H1 (cell line): ENCODE data around the gene NTN4. TPM values are rescaled to one million over a fixed set of nuclear protein-coding genes. Genes with fewer than 3 reads are reported as not detected.

Experiments used
- CEBPB ChIP-seq: IDR thresholded peaks from 2 replicates; pipeline ENCODE4 v1.6.1; 2012; ENCODE audit warnings: low read depth, low read length
- SIN3A ChIP-seq, 2 experiments: IDR thresholded peaks in 1 of 2; conservative IDR thresholded peaks in 1 of 2; 2 replicates each; pipeline ENCODE4 v1.6.1; 2011 to 2012; ENCODE audit warnings: low read length in 2 of 2, improper control_type of control experiment in 1 of 2, low read depth in 1 of 2, mild to moderate bottlenecking in 1 of 2
- polyA plus RNA-seq, 7 experiments: library from polyadenylated mRNA; depleted of rRNA in 3 of 7; stranded (reverse) in 5 of 7; unstranded in 2 of 7; fragments of >200 nt in 5 of 7; fragments of 200-250 nt in 2 of 7; gene quantifications; 1 replicate in 5 of 7; 2 replicates in 1 of 7; 4 replicates in 1 of 7; pipeline versions ENCODE4 v1.2.1 to v1.2.3, GENCODE V29; 2011 to 2013; ENCODE audit warnings: missing spikeins in 2 of 7, mixed read lengths in 2 of 7
- total RNA-seq: library from RNA; stranded (reverse); fragmentation: NEBNext Ultra II Directional; extraction: Animal tissue kit (Norgen Biotek cat#: 25700); gene quantifications from 2 replicates; pipeline ENCODE4 v1.2.1, GENCODE V29; 2021

Gene NTN4
- total and polyA plus RNA-seq, 2 of the 8 experiments (the other 6 are each of a cell fraction or from before 2014, with no cell fraction given) = 0.74 to 1.3 TPM

DNA sequence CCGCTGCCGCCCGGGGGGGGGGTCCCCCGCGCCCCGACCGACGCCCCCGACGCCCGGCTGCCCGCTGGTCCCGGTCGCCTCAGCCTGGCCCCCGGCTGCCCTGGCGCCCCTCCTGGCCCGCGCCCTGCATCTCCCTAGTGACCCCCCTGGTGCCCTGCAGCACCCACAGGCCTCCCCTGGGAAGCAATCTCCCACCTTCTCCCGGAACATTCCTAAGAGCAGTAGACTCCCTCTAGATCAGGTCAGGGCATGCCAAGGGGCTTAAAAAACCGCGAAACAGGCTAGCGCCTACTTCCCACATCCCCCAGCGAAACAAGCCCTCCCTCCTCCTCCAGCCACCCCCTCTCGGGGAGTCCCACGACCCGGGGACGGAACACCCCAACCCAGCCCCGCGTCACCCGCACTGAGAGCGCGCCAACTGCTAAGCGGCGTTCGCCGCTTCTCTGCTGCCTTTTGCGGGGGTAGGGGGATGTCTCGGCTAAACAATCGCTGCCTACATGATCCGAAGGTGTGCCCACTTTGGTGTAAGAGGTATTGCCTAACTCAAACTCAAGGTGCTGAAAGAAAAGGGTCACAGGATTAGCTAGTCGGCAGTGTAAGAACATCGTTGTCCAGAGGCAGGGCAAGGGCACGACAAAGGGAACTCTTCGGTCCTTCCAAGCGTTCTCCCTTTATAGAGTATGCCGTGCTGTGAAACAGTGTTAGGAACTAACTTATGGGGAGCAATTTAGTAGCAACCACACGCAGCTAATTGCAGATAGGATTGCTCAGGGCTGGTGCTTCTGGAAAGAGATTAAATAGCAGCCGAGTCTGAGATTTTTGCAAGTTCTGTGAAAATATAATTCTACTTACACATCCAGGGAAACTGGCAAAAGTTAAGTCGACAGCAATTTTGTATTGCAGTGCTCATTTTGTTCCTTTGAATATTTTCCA, 619 bp upstream of the NTN4 start (continued):
- TF ChIP-seq SIN3A (conservative IDR thresholded peaks at IDR 0.05 in 1 of 2, IDR thresholded peaks at IDR 0.05 in 1 of 2; ENCODE audit: low read depth in 1 of 2, low read length in 2 of 2) (no peak), CEBPB (peak; percentile 88)
